Measurements from ENCODE around the gene PUM2.
"Not testable (repeated sequence)": the region's sequence is repeated elsewhere in the genome, so short reads cannot be mapped to it uniquely, and the experiment has no call there.

The PUM2 gene

GRCh38 chr2:20368706-20369105 is 18.1 kb upstream of the PUM2 start:
- DNase-seq = no peak

- DNase-seq = not testable (repeated sequence)
Observed at GRCh38 chr2:20367929-20368328, 17.3 kb upstream of the PUM2 start.

- no peak for DNase-seq
Observed at GRCh38 chr2:20366672-20367116, 16.1 kb upstream of the PUM2 start.

GRCh38 chr2:20365249-20365817 is 14.7 kb upstream of the PUM2 start:
- no peak for DNase-seq

GRCh38 chr2:20363578-20363977 is 12.9 kb upstream of the PUM2 start:
- DNase-seq = no peak

GRCh38 chr2:20362701-20363435 is 12.2 kb upstream of the PUM2 start:
- no peak for DNase-seq

GRCh38 chr2:20361893-20362292 is 11.2 kb upstream of the PUM2 start:
- DNase-seq = no peak

- DNase-seq = no peak
Observed at GRCh38 chr2:20359096-20359495, 8.5 kb upstream of the PUM2 start.

GRCh38 chr2:20357638-20358389 is 7.2 kb upstream of the PUM2 start:
- DNase-seq = no peak

GRCh38 chr2:20356042-20356441 is 5.4 kb upstream of the PUM2 start:
- DNase-seq = no peak

- no peak for DNase-seq
Observed at GRCh38 chr2:20355131-20355530, 4.5 kb upstream of the PUM2 start.

GRCh38 chr2:20353241-20353992 is 2.8 kb upstream of the PUM2 start:
- DNase-seq = peak; percentile 13

- no peak for DNase-seq
Observed at GRCh38 chr2:20352581-20353216, 2.1 kb upstream of the PUM2 start.

GRCh38 chr2:20352230-20352578 is 1.6 kb upstream of the PUM2 start:
- no peak for DNase-seq

GRCh38 chr2:20351555-20352229 is 1.0 kb upstream of the PUM2 start:
- DNase-seq = peak; percentile 65

GRCh38 chr2:20350041-20350712 is 467 bp downstream of the PUM2 start:
- DNase-seq = no peak

- no peak for DNase-seq
Observed at GRCh38 chr2:20349513-20349921, 1.1 kb downstream of the PUM2 start.

GRCh38 chr2:20348542-20348941 is 2.1 kb downstream of the PUM2 start:
- no peak for DNase-seq

- DNase-seq = no peak
Observed at GRCh38 chr2:20346565-20347381, 3.9 kb downstream of the PUM2 start.

- DNase-seq = no peak
Observed at GRCh38 chr2:20343128-20343527, 7.5 kb downstream of the PUM2 start.

GRCh38 chr2:20339012-20339411 is 11.6 kb downstream of the PUM2 start:
- no peak for DNase-seq

Measured in NCI-H1417 treated with DMSO at 0.1 percent for 48 hours (cell line).